ENCODE measurements around the gene LIN54.
"Not testable (repeated sequence)": the region's sequence is repeated elsewhere in the genome, so short reads cannot be mapped to it uniquely, and the experiment has no call there.

Gene LIN54

DNA sequence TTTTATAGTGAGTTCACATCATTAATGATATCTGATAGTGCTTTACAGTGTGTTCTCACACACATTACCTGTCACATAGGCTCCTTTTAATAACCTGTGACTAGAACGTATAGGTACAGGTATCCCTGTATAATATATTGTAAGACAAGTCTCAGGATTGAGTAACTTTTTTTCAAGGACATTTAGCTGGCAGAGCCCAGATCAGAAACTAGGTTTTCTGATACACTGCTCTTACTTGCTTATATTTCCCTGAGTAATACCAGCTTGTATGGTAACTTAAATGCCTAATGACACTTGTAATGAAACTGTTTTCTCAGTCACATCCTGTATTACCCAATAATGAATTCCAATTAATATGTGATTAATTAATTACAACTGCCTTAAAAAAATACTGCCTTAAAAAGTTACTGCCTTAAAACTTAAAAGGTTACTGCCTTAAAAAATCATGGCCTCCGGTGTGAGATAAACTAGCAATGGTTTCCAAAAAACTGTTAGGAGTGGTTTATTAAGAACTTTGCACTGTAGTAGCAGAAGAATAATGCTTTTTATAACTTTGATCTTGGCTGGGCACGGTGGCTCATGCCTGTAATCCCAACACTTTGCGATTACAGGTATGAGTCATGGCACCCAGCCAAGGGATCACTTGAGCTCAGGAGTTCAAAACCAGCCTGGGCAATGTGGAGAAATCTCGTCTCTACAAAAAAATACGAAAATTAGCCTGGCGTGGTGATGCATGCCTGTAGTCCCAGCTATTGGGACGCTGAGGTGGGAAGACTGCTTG is 36.3 kb upstream of the LIN54 start:
- no peak for ATAC-seq
- no peak for TF ChIP-seq ESRRG (CRISPR knock-in tag; IDR thresholded peaks at IDR 0.05)
- TF ChIP-seq ZNF565 (CRISPR knock-in tag; conservative IDR thresholded peaks at IDR 0.05; ENCODE audit: low read depth), result no peak

- TF ChIP-seq OSR1 (CRISPR knock-in tag; IDR thresholded peaks at IDR 0.05) (no peak), ISL1 (CRISPR knock-in tag; IDR thresholded peaks at IDR 0.05) (no peak), PPARA (CRISPR knock-in tag; IDR thresholded peaks at IDR 0.05; ENCODE audit: borderline replicate concordance) (no peak), ZC3H10 (CRISPR knock-in tag; IDR thresholded peaks at IDR 0.05) (no peak), CREB5 (CRISPR knock-in tag; IDR thresholded peaks at IDR 0.05; ENCODE audit: low read depth) (no peak), SNAI2 (CRISPR knock-in tag; IDR thresholded peaks at IDR 0.05) (no peak), RARB (CRISPR knock-in tag; IDR thresholded peaks at IDR 0.05) (no peak), ARNTL (CRISPR knock-in tag; IDR thresholded peaks at IDR 0.05; ENCODE audit: borderline replicate concordance, low read depth) (no peak), ESRRG (CRISPR knock-in tag; IDR thresholded peaks at IDR 0.05) (no peak)
- ATAC-seq, result no peak
These were observed 33.3 kb upstream of the LIN54 start for GRCh38 chr4:83043801-83044407.

DNA sequence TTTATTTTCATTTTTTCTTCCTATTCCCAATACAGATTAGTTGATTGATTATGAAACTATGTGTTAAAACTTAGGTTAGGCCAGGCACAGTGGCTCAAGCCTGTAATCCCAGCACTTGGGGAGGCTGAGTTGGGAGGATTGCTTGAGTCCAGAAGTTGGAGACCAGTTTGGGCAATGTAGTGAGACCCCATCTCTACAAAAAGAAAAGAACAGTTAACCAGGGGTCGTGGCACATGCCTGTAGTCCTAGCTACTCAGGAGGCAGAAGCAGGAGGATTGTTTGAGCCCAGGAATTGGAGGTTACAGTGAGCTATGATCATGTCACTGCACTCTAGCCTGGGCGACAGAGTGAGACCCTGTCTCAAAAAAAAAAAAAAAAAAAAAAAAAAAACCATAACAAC is 32.5 kb upstream of the LIN54 start:
- ATAC-seq, result not testable (repeated sequence)

DNA sequence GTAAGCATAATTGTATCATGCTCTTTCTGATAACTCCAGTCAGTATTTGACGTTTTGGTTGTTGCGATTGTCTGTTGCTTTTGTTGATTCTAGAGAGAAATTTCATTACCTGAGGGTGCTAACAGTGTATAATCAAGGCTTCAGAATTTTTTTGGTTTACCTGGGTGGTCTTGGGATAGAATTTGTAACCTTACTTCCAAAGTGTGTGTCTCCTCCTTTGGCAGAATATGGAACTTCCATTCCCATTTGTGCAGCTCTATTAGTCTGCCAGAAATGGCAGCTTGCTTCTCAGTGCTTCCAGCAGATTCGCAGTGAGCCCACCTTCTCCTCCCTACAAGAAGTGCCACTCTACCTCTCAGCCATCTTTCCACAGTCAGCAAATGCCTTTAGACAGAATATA is 29.6 kb upstream of the LIN54 start:
- no peak for ATAC-seq
- TF ChIP-seq, protein P1, sequence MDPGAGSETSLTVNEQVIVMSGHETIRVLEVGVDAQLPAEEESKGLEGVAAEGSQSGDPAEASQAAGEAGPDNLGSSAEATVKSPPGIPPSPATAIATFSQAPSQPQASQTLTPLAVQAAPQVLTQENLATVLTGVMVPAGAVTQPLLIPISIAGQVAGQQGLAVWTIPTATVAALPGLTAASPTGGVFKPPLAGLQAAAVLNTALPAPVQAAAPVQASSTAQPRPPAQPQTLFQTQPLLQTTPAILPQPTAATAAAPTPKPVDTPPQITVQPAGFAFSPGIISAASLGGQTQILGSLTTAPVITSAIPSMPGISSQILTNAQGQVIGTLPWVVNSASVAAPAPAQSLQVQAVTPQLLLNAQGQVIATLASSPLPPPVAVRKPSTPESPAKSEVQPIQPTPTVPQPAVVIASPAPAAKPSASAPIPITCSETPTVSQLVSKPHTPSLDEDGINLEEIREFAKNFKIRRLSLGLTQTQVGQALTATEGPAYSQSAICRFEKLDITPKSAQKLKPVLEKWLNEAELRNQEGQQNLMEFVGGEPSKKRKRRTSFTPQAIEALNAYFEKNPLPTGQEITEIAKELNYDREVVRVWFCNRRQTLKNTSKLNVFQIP (CRISPR knock-in tag; IDR thresholded peaks at IDR 0.05; ENCODE audit: borderline replicate concordance, low read depth), result no peak
- TF ChIP-seq CSDC2 (CRISPR knock-in tag; IDR thresholded peaks at IDR 0.05) (no peak), ZNF8 (CRISPR knock-in tag; IDR thresholded peaks at IDR 0.05) (no peak), ZFP30 (CRISPR knock-in tag; IDR thresholded peaks at IDR 0.05) (no peak), ESRRG (CRISPR knock-in tag; IDR thresholded peaks at IDR 0.05) (no peak), RARB (CRISPR knock-in tag; IDR thresholded peaks at IDR 0.05) (no peak), BACH2 (CRISPR knock-in tag; IDR thresholded peaks at IDR 0.05; ENCODE audit: borderline replicate concordance) (no peak), ISL1 (CRISPR knock-in tag; IDR thresholded peaks at IDR 0.05) (no peak), PPARA (CRISPR knock-in tag; IDR thresholded peaks at IDR 0.05; ENCODE audit: borderline replicate concordance) (no peak)
- TF ChIP-seq, protein P2, sequence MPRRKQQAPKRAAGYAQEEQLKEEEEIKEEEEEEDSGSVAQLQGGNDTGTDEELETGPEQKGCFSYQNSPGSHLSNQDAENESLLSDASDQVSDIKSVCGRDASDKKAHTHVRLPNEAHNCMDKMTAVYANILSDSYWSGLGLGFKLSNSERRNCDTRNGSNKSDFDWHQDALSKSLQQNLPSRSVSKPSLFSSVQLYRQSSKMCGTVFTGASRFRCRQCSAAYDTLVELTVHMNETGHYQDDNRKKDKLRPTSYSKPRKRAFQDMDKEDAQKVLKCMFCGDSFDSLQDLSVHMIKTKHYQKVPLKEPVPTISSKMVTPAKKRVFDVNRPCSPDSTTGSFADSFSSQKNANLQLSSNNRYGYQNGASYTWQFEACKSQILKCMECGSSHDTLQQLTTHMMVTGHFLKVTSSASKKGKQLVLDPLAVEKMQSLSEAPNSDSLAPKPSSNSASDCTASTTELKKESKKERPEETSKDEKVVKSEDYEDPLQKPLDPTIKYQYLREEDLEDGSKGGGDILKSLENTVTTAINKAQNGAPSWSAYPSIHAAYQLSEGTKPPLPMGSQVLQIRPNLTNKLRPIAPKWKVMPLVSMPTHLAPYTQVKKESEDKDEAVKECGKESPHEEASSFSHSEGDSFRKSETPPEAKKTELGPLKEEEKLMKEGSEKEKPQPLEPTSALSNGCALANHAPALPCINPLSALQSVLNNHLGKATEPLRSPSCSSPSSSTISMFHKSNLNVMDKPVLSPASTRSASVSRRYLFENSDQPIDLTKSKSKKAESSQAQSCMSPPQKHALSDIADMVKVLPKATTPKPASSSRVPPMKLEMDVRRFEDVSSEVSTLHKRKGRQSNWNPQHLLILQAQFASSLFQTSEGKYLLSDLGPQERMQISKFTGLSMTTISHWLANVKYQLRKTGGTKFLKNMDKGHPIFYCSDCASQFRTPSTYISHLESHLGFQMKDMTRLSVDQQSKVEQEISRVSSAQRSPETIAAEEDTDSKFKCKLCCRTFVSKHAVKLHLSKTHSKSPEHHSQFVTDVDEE (CRISPR knock-in tag; IDR thresholded peaks at IDR 0.05), result no peak

DNA sequence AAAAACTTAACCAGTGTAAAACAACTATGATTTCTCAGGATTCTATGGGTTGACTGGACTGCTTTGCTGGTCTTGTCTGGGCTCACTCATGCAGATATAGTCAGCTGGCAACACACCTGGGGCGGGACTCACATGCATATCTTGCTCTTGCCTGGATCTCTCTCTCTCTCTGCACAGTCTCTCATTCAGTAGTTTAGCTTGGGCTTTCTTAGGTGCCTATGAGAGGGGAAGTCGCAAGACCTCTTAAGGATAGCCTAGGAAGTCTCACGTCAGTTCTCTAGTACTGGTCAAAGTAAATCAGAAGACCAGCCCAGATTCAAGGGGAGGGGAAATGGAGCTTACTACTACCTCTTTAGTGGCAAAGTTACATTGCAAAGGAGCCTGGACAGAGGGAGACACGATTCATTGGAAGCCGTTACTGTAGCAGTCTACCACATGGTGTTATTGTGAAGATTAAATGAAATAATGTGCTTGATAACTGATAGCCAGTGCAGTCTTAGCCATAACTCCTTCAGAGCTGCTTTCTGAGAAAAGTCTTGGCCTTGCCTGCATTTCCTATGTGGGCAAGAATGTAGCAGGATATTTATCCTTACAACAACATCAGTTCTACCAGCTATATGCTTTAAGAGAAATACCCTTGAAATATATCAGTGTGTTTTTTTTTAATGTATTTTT is 26.5 kb upstream of the LIN54 start:
- no peak for ATAC-seq
- TF ChIP-seq PPARA (CRISPR knock-in tag; IDR thresholded peaks at IDR 0.05; ENCODE audit: borderline replicate concordance) (no peak), SNAI2 (CRISPR knock-in tag; IDR thresholded peaks at IDR 0.05) (no peak), RARB (CRISPR knock-in tag; IDR thresholded peaks at IDR 0.05) (no peak), GLIS3 (CRISPR knock-in tag; IDR thresholded peaks at IDR 0.05) (no peak), BACH2 (CRISPR knock-in tag; IDR thresholded peaks at IDR 0.05; ENCODE audit: borderline replicate concordance) (no peak), CSDC2 (CRISPR knock-in tag; IDR thresholded peaks at IDR 0.05) (no peak), TCF4 (CRISPR knock-in tag; IDR thresholded peaks at IDR 0.05; ENCODE audit: borderline replicate concordance) (no peak), ZFP3 (CRISPR knock-in tag; IDR thresholded peaks at IDR 0.05) (no peak), ZFP30 (CRISPR knock-in tag; IDR thresholded peaks at IDR 0.05) (no peak), ZNF565 (CRISPR knock-in tag; conservative IDR thresholded peaks at IDR 0.05; ENCODE audit: low read depth) (no peak), PATZ1 (CRISPR knock-in tag; IDR thresholded peaks at IDR 0.05; ENCODE audit: borderline replicate concordance) (no peak), OSR1 (CRISPR knock-in tag; IDR thresholded peaks at IDR 0.05) (no peak), TOX (CRISPR knock-in tag; IDR thresholded peaks at IDR 0.05; ENCODE audit: borderline replicate concordance) (no peak), ISL1 (CRISPR knock-in tag; IDR thresholded peaks at IDR 0.05) (no peak), ZNF8 (CRISPR knock-in tag; IDR thresholded peaks at IDR 0.05) (no peak)
- TF ChIP-seq, protein P2 (CRISPR knock-in tag; IDR thresholded peaks at IDR 0.05), result no peak

Data from SK-N-SH treated with all-trans-retinoic acid at 6 μM for 48 hours (cell line).